K562 (cell line): ENCODE data around the gene EPHA10. TPM values are rescaled to one million over a fixed set of nuclear protein-coding genes. Genes with fewer than 3 reads are reported as not detected.

ENCODE experiments used
- CREM ChIP-seq: IDR thresholded peaks from 2 replicates; pipeline ENCODE4 v1.6.1; 2014; ENCODE audit warnings: antibody characterized with exemption, low read depth
- IRF2 ChIP-seq: sonication (generic); formaldehyde crosslinking; IDR thresholded peaks from 2 replicates; pipeline ENCODE4 v1.8.1; 2022; ENCODE audit warnings: mild to moderate bottlenecking, missing genetic modification reagents
- MAZ ChIP-seq, 2 experiments: fragments of 450-650 bp in 1 of 2; sonication (generic) in 1 of 2; formaldehyde crosslinking; IDR thresholded peaks in 1 of 2; conservative IDR thresholded peaks in 1 of 2; 2 replicates each; pipeline versions ENCODE4 v1.4.0 to v1.5.0; 2020; ENCODE audit warnings: mild to moderate bottlenecking in 1 of 2, missing genetic modification reagents in 1 of 2
- POLR2AphosphoS5 ChIP-seq: IDR thresholded peaks from 2 replicates; pipeline ENCODE4 v1.6.1; 2011; ENCODE audit warnings: mild to moderate bottlenecking, low read depth, low read length, moderate library complexity; ENCODE audit not compliant: control insufficient read depth, insufficient read depth
- SIN3A ChIP-seq, 2 experiments: fragments of 150-350 bp in 1 of 2; IDR thresholded peaks; 2 replicates each; pipeline ENCODE4 v1.6.1; 2011 to 2016; ENCODE audit warnings: borderline replicate concordance in 2 of 2, low read depth in 2 of 2, low read length in 2 of 2, mild to moderate bottlenecking in 2 of 2, moderate library complexity in 2 of 2; ENCODE audit not compliant: control insufficient read depth in 1 of 2
- ZBTB7A ChIP-seq: IDR thresholded peaks from 2 replicates; pipeline ENCODE4 v1.6.1; 2011; ENCODE audit warnings: low read depth, mild to moderate bottlenecking, low read length, moderate library complexity, borderline replicate concordance; ENCODE audit not compliant: control insufficient read depth
- polyA plus RNA-seq, 8 experiments: library from polyadenylated mRNA; depleted of rRNA in 4 of 8; stranded (reverse) in 5 of 8; unstranded in 3 of 8; fragments of >200 nt; fragmentation: Nextera tagmentation in 2 of 8; fragmentation: Illumina TruSeq in 1 of 8; extraction: Ambion mirVana in 2 of 8; extraction: Trizol in 1 of 8; gene quantifications; 2 replicates each; pipeline versions ENCODE4 v1.2.1 to v1.2.3, GENCODE V29; 2011 to 2014; ENCODE audit warnings: inconsistent platforms in 1 of 8, missing spikeins in 1 of 8
- total RNA-seq, 7 experiments: library from RNA; depleted of rRNA in 6 of 7; stranded (reverse); fragments of >200 nt in 6 of 7; fragmentation: Illumina TruSeq in 2 of 7; extraction: Trizol in 2 of 7; gene quantifications; 2 replicates each; pipeline versions ENCODE4 v1.2.1 to v1.2.3, GENCODE V29; 2011 to 2021; ENCODE audit warnings: low replicate concordance in 1 of 7
- TF ChIP-seq, protein P1 (sequence below): fragments of 200-800 bp; sonication (Bioruptor generic); IDR thresholded peaks from 2 replicates; pipeline ENCODE4 v1.6.1; 2017; ENCODE audit warnings: missing genetic modification characterization, missing compliant biosample characterization

Gene EPHA10
- total and polyA plus RNA-seq, 9 of the 15 experiments (the other 6 are each of a cell fraction or from before 2014, with no cell fraction given) = 0.03 TPM; not detected in 8

DNA sequence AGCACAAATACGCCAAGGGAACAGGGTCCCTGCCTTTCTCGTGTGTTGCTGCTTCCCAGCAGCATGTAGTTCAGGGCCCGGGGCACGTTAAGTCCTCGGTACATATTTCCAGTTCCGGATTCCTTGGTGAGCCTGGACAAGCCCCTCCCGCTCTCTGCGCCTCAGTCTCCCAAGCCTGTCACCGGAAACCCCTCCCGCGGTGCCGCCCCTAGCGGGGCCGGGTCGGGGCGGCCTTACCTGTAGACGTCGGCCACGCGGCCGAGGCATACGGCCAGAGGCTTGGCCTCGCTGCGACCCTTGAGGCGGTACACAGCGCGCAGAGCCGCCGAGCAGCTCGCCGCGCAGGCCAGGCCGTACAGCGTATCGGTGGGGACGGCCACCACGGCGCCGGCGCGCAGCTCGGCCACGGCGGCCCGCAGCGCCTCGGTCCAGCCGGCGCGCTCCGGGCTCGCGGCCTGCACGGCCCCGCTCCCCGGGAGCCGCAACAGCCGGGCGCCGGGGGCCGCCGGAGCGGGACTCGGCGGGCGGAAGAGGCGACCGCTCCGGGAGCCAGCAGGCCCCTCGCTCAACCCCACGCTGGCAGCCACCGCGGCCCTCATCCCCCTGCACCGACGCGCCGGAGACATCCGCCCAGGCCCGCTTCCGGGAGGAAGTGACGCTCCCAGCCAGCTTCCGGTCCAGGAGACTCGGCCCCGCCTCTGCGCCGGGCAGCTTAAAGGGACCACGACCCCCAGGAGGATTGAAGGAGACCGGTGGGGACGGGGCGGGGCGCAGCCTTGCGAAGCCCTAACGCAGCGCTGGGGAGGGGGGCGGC is 42.8 kb upstream of the EPHA10 start, which contains the start of the genes C1orf122 and YRDC (continued):
- TF ChIP-seq, protein P1, sequence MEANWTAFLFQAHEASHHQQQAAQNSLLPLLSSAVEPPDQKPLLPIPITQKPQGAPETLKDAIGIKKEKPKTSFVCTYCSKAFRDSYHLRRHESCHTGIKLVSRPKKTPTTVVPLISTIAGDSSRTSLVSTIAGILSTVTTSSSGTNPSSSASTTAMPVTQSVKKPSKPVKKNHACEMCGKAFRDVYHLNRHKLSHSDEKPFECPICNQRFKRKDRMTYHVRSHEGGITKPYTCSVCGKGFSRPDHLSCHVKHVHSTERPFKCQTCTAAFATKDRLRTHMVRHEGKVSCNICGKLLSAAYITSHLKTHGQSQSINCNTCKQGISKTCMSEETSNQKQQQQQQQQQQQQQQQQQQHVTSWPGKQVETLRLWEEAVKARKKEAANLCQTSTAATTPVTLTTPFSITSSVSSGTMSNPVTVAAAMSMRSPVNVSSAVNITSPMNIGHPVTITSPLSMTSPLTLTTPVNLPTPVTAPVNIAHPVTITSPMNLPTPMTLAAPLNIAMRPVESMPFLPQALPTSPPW (CRISPR knock-in tag) = peak; percentile 90; the same call in 1 of the 2 replicates
- TF ChIP-seq MAZ (CRISPR knock-in tag; conservative IDR thresholded peaks at IDR 0.05 in 1 of 2, IDR thresholded peaks at IDR 0.05 in 1 of 2) (peak; percentile 22 to 25; a peak in 1 of 4 replicates), POLR2AphosphoS5 (peak; percentile 81), SIN3A (IDR thresholded peaks at IDR 0.05; ENCODE audit: borderline replicate concordance in 2 of 2, control insufficient read depth in 1 of 2, low read depth in 2 of 2, low read length in 2 of 2) (peak; percentile 52 to 84; a peak in 2 of 4 replicates), ZBTB7A (peak; percentile 95), CREM (peak; percentile 96), IRF2 (CRISPR knock-in tag) (peak; percentile 58; the same call in 1 of the 2 replicates)
